HG02970 (cell line): Measurements from ENCODE around the gene EFNA5.

Source experiments
- ATAC-seq: cut with Tn5 transposase; IDR thresholded peaks from one replicate; pipeline ENCODE4 v1.9.1; 2021; ENCODE audit warnings: mild to moderate bottlenecking, moderate library complexity, moderate number of reproducible peaks; ENCODE audit not compliant: unreplicated experiment, low FRiP score

Gene EFNA5

DNA sequence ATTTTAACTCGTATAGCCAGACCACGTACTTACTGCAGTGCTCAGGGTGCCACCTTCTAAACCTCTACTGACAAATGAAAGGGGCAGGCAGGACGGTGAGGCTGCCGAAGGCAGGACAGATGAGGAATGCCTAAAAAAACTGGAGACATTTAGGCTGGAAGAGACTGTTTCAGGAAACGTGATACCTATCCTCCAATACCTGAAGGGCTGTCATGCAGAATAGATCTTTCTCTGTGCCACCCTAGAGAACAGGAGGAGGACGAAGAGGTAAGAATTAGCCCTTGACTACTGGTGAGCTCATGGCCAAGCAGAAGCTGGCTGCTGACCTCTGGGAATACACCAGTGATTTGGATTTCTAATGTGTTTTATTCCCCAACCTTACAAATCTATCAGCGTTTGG lies 139.4 kb downstream of the EFNA5 start:
- no peak for ATAC-seq

DNA sequence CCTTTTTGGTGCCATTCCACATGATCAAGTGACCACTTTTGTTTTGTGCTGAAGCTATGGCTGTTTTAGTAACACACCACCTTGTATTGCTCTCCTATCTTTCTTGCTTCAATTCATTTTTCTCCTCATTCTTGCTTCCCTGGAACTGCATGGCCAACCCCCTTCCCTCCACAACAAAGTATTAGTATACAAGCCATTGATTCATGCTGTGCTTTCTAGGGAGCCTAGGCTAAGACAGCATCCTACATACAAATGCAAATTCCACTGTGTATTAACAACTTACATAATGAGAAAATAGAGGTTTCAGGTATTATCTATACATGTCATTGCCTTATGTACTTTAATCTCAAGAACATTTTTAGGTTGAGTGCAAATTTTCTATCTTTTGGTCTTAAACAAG lies 141.1 kb downstream of the EFNA5 start:
- ATAC-seq = no peak

DNA sequence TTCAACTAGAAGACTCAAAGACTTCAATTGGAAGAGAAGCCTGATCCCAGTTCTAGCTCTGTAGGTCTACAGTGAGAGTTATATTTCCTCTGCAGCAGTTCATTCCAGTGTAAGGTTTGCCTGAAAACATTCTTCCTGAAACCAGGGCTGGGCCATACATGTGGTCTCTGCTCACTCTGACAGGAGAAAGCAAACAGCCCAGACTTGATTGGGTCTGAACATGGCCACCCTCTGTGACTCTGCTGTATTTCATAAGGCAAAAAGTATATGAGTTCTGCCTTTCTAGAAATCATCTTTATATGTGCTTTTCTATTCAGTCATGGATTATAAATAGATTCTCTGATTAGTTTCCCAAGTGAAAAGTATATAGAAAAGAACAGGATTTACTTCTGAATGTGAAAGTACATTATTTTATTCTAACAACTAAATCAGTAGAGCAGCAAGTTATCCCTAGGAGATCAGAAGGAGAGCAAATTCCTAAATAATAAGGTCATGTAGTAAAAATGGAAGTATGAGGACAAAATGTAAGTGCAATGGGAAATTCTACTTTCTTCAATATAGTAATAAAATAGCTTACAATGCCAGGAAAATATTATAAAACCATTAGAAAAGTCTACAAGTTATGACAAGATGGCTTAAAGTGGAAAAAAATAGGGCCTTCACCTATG lies 144.3 kb downstream of the EFNA5 start:
- ATAC-seq = no peak

DNA sequence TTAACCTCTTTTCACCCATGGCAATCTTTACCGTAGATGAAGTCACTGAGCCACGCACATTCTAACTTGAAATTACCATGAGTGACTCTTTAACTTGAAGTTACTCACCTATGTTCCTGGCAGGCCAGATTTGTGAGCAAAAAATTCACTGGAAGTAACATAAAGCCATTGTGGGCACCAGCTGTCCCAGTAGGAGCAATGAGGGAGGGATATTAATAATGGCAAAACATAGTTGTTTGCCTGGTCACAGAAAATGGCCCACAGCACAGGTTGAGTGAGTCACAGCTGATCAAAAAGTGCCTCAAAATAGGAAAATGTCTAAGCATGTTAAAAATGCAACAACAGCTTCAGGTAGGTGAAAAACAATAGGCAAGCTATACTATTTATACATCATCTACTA lies 146.6 kb downstream of the EFNA5 start:
- ATAC-seq = no peak

DNA sequence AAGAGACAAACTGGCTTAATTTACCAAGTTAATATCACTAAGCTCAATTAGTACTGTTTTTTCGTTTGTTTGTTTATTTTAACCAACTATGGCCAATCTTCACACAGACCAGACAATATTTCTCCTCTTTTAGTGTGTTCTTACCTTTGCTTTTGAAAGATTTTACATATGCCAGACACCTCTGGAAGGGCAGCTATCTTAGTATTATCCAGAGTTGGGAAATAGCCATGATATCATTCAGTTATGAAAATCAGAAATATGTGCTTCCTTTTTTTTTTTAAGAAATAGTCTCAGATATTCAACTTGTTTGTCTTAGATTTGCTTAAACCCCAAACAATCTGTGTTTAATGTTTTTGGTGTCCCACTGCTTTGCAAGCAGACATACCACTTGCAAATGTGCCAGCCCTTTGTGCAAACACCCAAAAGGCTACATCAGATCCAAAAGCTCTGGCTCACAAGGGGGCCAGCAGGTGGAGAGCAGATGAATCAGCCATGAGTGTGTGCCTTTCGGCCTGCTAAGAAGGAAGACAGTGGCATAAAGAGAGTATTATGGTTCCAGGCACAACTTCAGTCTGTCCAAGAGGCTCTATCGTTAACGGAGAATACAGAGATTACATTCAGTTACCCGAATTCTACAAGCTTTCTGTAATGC lies 147.6 kb downstream of the EFNA5 start:
- ATAC-seq = no peak

DNA sequence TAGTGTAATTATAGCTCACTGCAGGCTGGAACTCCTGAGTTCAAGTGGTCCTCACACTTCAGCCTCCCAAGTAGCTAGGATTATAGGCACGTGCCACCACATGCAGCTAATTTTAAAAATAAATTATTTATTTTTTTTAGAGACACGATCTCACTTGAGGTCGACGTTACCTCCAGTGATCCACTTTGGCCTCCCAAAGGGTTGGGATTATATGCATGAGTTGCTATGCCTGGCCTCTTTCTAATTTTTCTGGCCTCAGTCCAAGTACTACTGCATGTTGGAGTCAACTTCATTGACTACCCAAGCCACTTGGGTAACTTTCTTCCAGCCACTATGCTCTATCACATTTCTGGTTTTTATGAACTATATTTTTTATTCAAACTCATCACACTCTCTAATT lies 148.3 kb downstream of the EFNA5 start:
- ATAC-seq = no peak

DNA sequence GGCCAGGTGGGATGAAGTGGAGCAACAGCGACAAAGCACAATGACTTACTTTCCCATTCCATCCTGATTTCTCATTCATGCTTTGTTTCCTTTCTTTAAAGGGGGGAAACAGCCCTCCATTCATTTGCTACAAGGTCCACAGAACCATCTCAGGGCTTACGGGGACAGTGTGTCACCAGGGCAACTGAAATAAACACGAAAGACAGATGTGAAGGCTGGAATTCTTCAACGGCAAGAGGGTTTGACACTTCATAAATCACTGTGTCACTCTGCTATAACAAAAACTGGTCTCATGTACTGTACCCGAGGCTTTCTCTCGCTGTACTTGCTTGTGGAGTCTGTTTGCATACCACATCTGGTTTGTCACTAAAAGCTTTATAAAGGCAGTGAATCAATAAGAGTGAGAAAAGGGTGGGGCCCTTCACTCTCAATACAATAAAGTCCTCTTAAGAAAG lies 150.8 kb downstream of the EFNA5 start:
- no peak for ATAC-seq

DNA sequence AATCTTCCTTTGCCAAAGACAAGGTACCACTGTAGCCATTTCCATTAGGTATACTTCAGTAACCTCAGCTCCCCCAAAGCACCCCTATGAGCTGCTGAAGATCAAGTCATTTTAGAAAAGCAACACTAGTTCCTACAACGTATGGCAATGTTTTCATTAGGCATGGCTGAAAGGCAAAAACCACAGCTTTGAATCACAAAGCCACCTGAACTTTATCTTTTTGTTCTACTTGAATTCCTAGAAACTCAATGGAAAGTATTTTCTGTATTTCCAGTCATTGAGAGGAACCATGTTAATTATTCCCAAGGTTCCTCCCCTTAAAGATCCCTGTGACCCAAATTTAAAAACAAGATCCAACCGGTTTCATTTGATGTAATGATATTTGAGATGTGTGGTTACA lies 152.1 kb downstream of the EFNA5 start:
- no peak for ATAC-seq

DNA sequence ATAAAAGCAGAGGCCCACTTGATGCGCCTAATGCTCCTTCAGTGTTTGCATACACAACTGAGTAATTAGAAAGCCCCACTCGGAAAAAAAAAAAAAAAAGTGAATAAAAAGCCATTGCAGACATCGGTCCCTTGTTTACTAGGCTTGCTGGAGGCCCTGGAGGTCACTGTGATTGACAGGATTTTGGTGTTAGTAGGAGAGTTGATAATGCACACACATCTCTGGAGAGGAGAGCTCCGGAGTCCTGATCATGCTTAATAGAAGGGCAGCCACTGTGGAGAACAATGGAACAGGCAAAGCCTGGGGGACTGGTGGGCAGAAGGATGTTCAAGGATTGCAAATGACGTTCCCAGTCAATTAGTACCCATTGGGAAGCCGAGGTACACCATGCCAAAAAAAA lies 152.5 kb downstream of the EFNA5 start:
- ATAC-seq = no peak

DNA sequence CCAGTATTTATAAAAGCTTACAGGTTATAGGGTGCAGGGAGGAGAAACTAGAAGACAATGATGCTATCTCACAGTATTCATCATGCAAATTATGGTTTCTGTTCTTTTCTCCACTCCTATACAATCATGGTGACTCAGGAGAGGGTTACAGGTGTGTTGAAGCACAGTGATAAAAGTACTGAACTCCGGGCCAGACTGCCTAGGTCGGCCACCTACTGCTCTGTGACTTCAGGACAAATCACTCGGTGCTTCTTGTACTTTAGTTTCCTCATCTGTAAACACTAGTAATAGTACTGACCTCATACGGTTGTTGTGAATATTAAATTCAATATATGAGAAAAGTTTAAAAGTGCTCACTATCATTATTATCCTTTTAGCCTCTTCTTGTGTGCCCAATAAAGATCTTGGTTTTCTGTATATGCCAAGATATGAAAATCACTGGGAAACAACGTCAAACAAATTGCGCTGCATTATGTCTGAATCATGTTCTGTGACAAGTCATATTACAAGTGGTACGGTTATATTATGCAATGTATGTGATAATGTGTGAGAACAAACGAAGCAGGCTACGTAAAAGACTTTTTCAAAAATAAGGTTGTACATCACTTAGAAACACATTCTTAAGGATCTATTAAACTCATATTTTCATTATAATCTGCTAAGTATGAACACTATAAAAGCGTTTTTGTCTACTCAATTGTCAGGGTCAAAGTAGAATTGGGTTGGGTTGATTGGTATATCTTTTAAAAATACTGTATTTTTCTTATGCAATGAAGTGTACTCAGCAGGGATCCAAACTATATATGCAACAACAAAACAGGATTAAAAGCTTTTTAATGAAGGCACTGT lies 153.3 kb downstream of the EFNA5 start:
- ATAC-seq = no peak

DNA sequence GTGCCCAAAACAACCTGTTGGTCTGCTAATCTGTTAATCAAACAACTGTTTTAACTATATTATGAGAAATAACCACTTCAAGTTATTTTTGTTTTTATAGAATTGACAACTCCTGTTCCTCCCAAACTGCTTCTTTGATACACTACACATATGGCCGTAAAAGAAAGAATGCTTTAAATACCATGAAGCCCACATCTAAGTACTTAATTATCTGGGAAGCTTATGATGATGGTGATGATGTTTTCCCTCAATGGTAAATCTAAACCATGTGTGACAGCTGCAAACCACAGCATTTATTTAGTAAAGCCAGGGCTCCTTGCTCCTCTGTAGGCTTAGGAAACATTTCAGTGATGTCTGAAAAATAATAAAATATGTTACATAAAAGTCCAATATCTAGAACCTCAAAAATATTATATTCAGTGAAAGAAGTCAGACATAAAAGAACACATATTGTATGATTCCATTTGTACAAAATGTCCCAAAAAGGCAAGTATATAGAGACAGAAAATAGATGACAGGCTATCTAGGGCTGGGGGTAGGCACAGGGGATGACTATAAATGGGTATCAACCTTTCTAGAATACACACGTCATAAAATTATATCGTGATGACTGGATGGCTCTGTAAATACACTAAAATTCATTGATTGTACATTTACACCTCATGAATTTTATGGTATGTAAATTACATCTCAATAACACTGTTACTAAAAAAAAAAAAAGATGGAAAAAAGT lies 154.1 kb downstream of the EFNA5 start:
- ATAC-seq = no peak

DNA sequence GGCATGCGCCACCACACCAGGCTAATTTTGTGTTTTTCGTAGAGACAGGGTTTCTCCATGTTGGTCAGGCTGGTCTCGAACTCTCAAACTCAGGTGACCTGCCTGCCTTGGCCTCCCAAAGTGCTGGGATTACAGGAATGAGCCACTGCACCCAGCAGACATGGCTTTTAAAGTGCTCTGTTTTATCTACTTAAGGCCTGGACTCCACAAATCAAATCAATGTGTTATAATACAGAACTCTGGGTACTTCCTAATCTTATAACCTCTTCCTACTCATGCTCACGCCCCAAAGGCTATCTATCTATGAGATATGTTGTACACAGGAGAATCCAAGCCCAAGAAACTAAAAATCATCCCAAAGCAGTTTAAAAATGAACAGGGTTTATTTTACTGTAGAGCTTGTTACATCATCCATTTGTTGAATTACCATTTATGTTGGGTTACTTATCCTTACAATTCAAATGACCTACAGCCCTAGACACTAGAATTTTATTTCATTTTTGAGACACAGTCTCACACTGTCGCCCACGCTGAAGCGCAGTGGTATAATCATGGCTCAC lies 155.1 kb downstream of the EFNA5 start:
- no peak for ATAC-seq

DNA sequence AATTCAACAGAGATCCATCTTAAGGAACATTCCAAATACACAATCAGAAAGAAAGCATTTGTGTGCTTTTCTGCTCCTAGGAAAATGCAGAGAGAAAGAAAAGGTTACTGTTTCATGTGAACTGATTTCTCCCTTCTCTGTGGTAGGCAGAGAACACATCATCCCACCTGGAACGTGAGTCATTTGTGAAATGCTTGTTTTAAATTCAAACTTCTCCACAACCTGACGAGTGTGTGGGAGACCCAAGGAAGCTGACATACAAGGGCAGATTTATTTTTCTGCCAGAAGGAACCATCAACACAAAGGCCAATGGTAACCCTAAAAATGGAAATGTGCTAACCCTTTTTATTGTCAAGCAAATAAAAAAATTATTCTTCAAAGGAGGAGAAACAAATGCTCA lies 156.4 kb downstream of the EFNA5 start:
- no peak for ATAC-seq

DNA sequence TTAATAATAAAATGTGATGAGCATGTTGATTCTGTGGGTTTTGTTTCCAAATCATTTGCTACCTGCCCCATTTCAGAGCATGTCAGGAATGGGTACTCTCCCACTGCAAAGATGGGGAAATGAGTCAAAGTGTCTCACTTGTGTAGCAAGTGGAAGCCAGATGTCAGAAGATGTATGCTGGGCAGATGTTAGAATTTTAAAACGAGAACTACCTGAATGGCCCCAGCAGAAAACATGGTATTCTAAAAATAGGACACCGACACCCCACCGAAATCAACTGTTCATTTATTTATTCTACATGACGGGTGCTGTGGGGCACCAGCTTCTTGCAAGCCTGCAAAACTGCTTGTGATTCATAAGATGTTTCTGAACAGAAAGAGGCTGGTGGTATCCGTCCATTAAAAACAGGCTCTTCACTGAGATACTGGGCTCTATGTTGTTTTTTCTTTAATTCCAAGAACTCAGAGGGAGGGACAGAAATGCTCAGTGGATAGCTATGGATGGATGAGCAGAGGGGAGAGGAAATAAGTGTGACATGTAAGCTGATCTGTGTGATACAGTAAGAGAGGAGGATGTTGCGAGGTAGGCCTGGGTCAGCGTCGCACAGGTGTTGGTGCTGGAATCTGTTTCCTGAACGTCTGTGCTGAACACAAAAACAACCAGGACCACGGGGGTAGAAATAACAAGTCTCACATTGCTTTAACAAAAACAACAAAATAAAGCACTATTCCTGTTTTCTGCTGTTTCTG lies 157.2 kb downstream of the EFNA5 start:
- no peak for ATAC-seq

DNA sequence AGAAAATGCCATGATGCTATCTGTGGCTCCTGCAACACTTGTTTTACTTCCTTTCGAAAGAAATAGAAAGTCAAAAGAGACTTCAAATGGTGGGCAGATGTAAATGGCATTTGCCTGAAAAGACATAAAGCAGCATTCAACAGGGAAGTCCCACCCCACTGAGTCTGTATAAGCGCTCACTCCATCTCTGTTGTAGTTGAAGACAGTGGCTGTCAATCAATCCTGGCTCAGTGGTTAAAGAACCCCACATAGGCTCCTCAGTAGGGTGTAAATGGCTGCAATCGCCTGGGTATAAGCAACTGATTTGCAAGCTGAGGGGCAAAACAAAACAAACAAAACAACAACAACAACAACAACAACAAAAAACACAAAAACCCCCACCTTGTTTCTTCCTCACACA lies 158.7 kb downstream of the EFNA5 start:
- no peak for ATAC-seq

DNA sequence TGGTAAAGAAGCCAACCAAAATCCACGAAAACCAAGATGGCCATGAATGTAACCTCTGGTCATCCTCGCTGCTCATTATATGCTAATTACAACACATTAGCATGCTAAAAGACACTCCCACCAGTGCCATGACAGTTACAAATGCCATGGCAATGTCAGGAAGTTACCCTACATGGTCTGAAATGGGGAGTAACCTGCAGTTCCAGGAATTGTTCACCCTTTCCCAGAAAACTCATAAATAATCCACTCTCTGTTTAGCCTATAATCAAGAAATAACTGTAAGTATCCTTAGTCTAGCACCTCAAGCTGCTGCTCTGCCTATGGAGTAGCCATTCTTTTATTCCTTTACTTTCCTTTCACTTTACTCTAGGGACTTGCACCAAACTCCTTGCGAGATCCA lies 160.6 kb downstream of the EFNA5 start:
- no peak for ATAC-seq

DNA sequence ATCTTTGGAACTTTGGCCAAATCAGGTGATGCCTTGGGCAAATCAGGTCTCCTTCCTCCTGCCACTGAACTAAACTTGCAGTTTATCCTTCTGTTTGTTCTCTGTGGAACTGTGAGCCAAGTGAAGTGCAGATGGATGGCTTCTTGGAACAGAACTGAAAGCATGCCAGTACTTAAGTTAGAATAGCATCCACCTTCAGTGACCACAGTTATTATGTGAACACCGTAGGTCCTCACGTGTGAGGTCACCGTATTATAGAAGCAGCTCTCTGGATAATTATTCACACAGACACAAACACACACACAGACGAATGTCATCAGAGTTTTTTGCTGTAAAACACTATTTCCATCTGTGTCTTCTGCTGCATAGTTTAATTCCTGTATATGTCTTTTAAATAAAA lies 162.6 kb downstream of the EFNA5 start:
- no peak for ATAC-seq

DNA sequence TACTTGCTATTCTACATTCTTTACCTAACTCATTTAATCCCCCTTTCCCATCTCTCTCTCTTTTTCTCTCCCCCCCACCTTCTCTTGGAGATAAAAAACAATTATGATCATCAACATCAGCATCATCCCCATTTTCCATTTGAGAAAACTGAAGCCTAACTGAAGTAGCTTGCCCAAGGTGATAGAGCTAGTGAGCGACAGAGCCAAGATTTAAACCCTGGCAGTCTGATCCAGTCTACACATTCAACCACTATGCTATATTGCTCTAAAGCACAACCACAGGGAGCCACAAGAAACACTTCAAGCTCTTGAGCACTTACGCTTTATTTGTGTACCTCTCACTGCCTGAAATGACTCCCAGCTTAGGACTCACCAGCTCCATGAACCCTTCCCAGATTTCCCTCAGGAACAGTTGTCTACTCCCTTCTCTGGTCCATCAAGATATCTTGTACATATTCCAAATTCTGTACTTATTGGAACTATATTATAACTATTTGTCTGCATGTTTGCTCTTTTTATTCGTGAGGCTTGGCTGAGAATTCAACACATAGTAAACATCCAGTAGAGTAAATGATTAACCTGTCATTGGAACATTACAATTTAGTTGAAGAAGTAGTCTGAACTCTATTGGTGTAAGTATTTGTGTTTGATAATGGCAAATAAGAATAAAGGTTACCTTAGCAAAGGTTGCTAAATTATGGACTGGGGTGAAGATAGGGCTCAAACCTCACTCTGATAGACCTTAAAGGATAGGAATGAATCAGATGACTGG lies 164.8 kb downstream of the EFNA5 start:
- ATAC-seq = no peak

DNA sequence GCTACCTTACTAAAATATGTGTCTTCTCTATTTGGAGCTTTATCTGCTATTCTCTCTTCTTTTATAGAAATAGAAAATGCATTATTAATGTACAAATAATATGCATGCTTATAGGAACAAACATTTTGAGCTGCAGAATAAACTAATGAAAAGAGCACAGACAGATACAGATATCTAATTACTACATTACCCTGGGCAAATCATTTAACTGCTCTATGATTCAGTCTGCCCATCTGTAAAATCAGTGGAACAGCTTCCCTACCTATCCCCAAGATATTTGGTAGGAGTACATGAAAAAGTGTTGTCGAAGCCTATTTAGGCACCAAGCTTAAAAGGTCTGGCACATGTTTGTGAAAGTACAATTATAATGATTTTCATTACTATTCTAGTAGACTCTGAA lies 166.3 kb downstream of the EFNA5 start:
- no peak for ATAC-seq
